ENCODE results near the gene SFXN3.

The SFXN3 gene

GRCh38 chr10:100998991-100999741, 31.9 kb upstream of the SFXN3 start:
- H3K4me2 ChIP-seq (ENCODE audit: low read length), result peak overlapping the region; percentile 100
- H3K27me3 ChIP-seq (ENCODE audit: control insufficient read depth, low read length), result no peaks in the 10 kb centered on the region
- H3K9me2 ChIP-seq (replicated peaks; ENCODE audit: control insufficient read depth, low read length), result no peaks in the 10 kb centered on the region
- peak overlapping the region; percentile 97 for H3K4me3 ChIP-seq (ENCODE audit: low read length)
- H3K36me3 ChIP-seq (ENCODE audit: control insufficient read depth, low read length), result peaks cover 9% of the 10 kb centered on the region
- TF ChIP-seq CTCF (IDR thresholded peaks at IDR 0.05; ENCODE audit: low read depth, low read length, poor library complexity, severe bottlenecking) (peak; percentile 91), EZH2phosphoT487 (IDR thresholded peaks at IDR 0.05; ENCODE audit: borderline replicate concordance, low read length) (no peak)
- H4K20me1 ChIP-seq (ENCODE audit: control insufficient read depth, insufficient read depth, low read depth, low read length), result no peaks in the 10 kb centered on the region
- peaks cover 29% of the 10 kb centered on the region for H3K4me1 ChIP-seq (ENCODE audit: control insufficient read depth, low read length)
- H3K9me3 ChIP-seq (ENCODE audit: control insufficient read depth, insufficient read depth, low read length), result no peaks in the 10 kb centered on the region
- H3K79me2 ChIP-seq (ENCODE audit: control insufficient read depth, low read length), result peaks cover 17% of the 10 kb centered on the region
- H3K27ac ChIP-seq (ENCODE audit: low read depth, low read length), result peak overlapping the region; percentile 81
- H3F3A ChIP-seq (ENCODE audit: control insufficient read depth, insufficient read depth), result peaks cover 22% of the 10 kb centered on the region

- peaks cover 29% of the 10 kb centered on the region for H3K4me1 ChIP-seq (ENCODE audit: control insufficient read depth, low read length)
- no peaks in the 10 kb centered on the region for H3K9me2 ChIP-seq (replicated peaks; ENCODE audit: control insufficient read depth, low read length)
- no peaks in the 10 kb centered on the region for H4K20me1 ChIP-seq (ENCODE audit: control insufficient read depth, insufficient read depth, low read depth, low read length)
- no peaks in the 10 kb centered on the region for H3K27me3 ChIP-seq (ENCODE audit: control insufficient read depth, low read length)
- peak within 1 kb of the TSS; percentile 97 for H3K4me3 ChIP-seq (ENCODE audit: low read length)
- H3F3A ChIP-seq (ENCODE audit: control insufficient read depth, insufficient read depth), result peaks cover 16% of the 10 kb centered on the region
- H3K36me3 ChIP-seq (ENCODE audit: control insufficient read depth, low read length), result peaks cover 3% of the 10 kb centered on the region
- peak within 1 kb of the TSS; percentile 100 for H3K4me2 ChIP-seq (ENCODE audit: low read length)
- H3K9me3 ChIP-seq (ENCODE audit: control insufficient read depth, insufficient read depth, low read length), result no peaks in the 10 kb centered on the region
- peaks cover 17% of the 10 kb centered on the region for H3K79me2 ChIP-seq (ENCODE audit: control insufficient read depth, low read length)
- TF ChIP-seq CTCF (IDR thresholded peaks at IDR 0.05; ENCODE audit: low read depth, low read length, poor library complexity, severe bottlenecking), result no peak
- no peak for TF ChIP-seq EZH2phosphoT487 (IDR thresholded peaks at IDR 0.05; ENCODE audit: borderline replicate concordance, low read length)
- H3K27ac ChIP-seq (ENCODE audit: low read depth, low read length), result peak within 1 kb of the TSS; percentile 81
These were observed 31.3 kb upstream of the SFXN3 start, which contains the start of gene LZTS2 for GRCh38 chr10:100999742-101000126. Gene LZTS2 (plus strand): TSS chr10:100999808. CDS start chr10:101002539, 2,731 bp downstream.

DNA sequence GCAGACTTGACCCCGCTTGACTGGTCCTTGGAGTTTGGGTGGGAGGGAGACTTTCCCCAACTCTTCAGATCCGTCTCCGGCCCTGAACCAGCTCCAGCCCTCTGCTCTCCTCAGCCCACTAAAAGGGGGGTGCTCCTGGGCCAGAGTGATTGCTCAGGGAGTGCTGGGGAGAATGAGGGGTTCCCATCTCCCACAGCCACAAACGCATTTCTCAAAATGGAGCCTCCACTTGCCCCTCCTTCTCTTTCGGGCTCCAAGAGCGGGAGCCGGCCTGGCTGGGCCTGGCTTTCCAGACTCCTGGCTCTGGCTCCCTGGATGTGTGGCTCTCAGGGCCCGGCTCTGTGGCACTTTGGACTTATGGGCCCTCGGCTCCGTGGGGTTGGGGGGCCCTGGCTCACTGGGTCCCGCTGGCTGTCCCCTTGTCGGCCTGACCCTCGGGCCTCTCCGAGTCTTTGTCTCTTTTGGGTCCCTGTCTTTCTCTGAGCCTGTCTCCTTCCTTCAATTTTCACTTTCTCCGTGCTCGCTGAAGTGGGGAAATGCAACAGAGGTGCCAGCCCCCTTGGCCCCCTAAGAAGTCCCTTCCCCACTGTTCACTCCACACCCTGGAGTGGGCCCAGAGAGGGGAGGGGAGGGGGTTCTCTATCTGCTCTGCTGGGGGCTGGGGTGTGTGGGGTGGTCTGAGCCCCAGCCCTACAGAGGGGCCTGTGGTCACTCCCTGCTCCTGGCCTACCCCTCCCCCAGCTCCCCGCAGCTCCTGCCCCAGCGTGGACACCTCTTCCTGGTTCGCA, 30.7 kb upstream of the SFXN3 start:
- Histone ChIP-seq H3K4me2 (ENCODE audit: low read length) (peak overlapping the region; percentile 51), H3K4me1 (ENCODE audit: control insufficient read depth, low read length) (peaks cover 29% of the 10 kb centered on the region), H3K27ac (ENCODE audit: low read depth, low read length) (no peak overlapping the region), H3K36me3 (ENCODE audit: control insufficient read depth, low read length) (no peaks in the 10 kb centered on the region), H4K20me1 (ENCODE audit: control insufficient read depth, insufficient read depth, low read depth, low read length) (no peaks in the 10 kb centered on the region), H3K9me2 (replicated peaks; ENCODE audit: control insufficient read depth, low read length) (no peaks in the 10 kb centered on the region), H3K79me2 (ENCODE audit: control insufficient read depth, low read length) (peaks cover 17% of the 10 kb centered on the region), H3K9me3 (ENCODE audit: control insufficient read depth, insufficient read depth, low read length) (no peaks in the 10 kb centered on the region), H3K4me3 (ENCODE audit: low read length) (peak overlapping the region; percentile 49), H3F3A (ENCODE audit: control insufficient read depth, insufficient read depth) (peaks cover 13% of the 10 kb centered on the region), H3K27me3 (ENCODE audit: control insufficient read depth, low read length) (no peaks in the 10 kb centered on the region)
- TF ChIP-seq EZH2phosphoT487 (IDR thresholded peaks at IDR 0.05; ENCODE audit: borderline replicate concordance, low read length) (no peak), CTCF (IDR thresholded peaks at IDR 0.05; ENCODE audit: low read depth, low read length, poor library complexity, severe bottlenecking) (no peak)

All from DOHH2 (cell line).